PC-9 (cell line): ENCODE results near the gene WDFY3. TPM values are rescaled to one million over a fixed set of nuclear protein-coding genes. Genes with fewer than 3 reads are reported as not detected.

Experiments used
- BruUV-seq: library from RNA; stranded (reverse); fragments of 400-500 nt; replicated peaks from 2 replicates; lab custom pipeline; 2021; lab: Mats Ljungman, UMichigan
- CTCF ChIA-PET: fragments of 300-600 bp; sonication (Branson Sonifier 250); formaldehyde crosslinking; loops from one replicate; lab custom pipeline; 2022; ENCODE audit warnings: antibody characterized with exemption; lab: Charles Lee
- POLR2A ChIA-PET: fragments of 300-600 bp; sonication (Branson Sonifier 250); formaldehyde crosslinking; loops from one replicate; lab custom pipeline; 2022; ENCODE audit warnings: antibody characterized with exemption; ENCODE audit not compliant: unreplicated experiment; lab: Charles Lee
- DNase-seq, 2 experiments: peaks; one replicate each; pipeline versions ENCODE4 v3.0.0 to v3.0.0-alpha.2; 2015 to 2022; ENCODE audit warnings: mixed read lengths in 1 of 2
- H2AFZ ChIP-seq: fragments of 200-600 bp; sonication (generic); 2 replicates; pipeline ENCODE4 v1.8.1; 2017; ENCODE audit warnings: antibody characterized with exemption
- H3F3A ChIP-seq: fragments of 200-600 bp; sonication (generic); 2 replicates; pipeline ENCODE4 v1.8.1; 2017; ENCODE audit warnings: antibody characterized with exemption, mild to moderate bottlenecking, low read depth; ENCODE audit not compliant: insufficient read depth
- H3K27ac ChIP-seq: fragments of 200-600 bp; sonication (generic); 2 replicates; pipeline ENCODE4 v1.6.1; 2016; ENCODE audit warnings: mixed run types
- H3K27me3 ChIP-seq: fragments of 200-600 bp; sonication (generic); 2 replicates; pipeline ENCODE4 v1.6.1; 2016; ENCODE audit warnings: low read depth, mixed run types; ENCODE audit not compliant: insufficient read depth
- H3K36me3 ChIP-seq: fragments of 200-600 bp; sonication (generic); 2 replicates; pipeline ENCODE4 v1.6.1; 2016; ENCODE audit warnings: low read depth, mixed run types
- H3K4me1 ChIP-seq: fragments of 200-600 bp; sonication (generic); replicated peaks from 2 replicates; pipeline ENCODE4 v1.6.1; 2016; ENCODE audit warnings: mixed run types; ENCODE audit not compliant: insufficient read depth
- H3K4me2 ChIP-seq: fragments of 200-600 bp; sonication (generic); 2 replicates; pipeline ENCODE4 v1.6.1; 2017; ENCODE audit warnings: mixed run types
- H3K4me3 ChIP-seq: fragments of 200-600 bp; sonication (generic); 2 replicates; pipeline ENCODE4 v1.6.1; 2016; ENCODE audit warnings: mixed run types
- H3K79me2 ChIP-seq: fragments of 200-600 bp; sonication (generic); 2 replicates; pipeline ENCODE4 v1.6.1; 2017; ENCODE audit warnings: low read depth, mixed run types
- H3K9me2 ChIP-seq: fragments of 200-600 bp; sonication (generic); 2 replicates; pipeline ENCODE4 v1.8.1; 2017; ENCODE audit warnings: mild to moderate bottlenecking; ENCODE audit not compliant: insufficient read depth
- H3K9me3 ChIP-seq: fragments of 200-600 bp; sonication (generic); 2 replicates; pipeline ENCODE4 v1.8.1; 2016; ENCODE audit warnings: low read depth; ENCODE audit not compliant: insufficient read depth
- H4K20me1 ChIP-seq: fragments of 200-600 bp; sonication (generic); 2 replicates; pipeline ENCODE4 v1.8.1; 2017; ENCODE audit not compliant: insufficient read depth
- CTCF ChIP-seq: fragments of 200-600 bp; sonication (generic); conservative IDR thresholded peaks from 2 replicates; pipeline ENCODE4 v1.6.1; 2017; ENCODE audit warnings: mixed run types, antibody characterized with exemption, mild to moderate bottlenecking, moderate library complexity
- EZH2 ChIP-seq: fragments of 200-600 bp; sonication (generic); IDR thresholded peaks from 2 replicates; pipeline ENCODE4 v1.8.0; 2017; ENCODE audit warnings: antibody characterized with exemption, low read depth
- intact Hi-C: fragments of 100-400 bp; cut with micrococcal nuclease; formaldehyde crosslinking; loops from one replicate; pipeline ENCODE4 v1.10.0; 2022; ENCODE audit not compliant: unreplicated experiment
- total RNA-seq: library from RNA; stranded (reverse); gene quantifications from 2 replicates; pipeline ENCODE4 v1.2.3, GENCODE V29; 2021

WDFY3 gene
- total RNA-seq, 1 experiment from 2014 or later, result 35.4 TPM

DNA sequence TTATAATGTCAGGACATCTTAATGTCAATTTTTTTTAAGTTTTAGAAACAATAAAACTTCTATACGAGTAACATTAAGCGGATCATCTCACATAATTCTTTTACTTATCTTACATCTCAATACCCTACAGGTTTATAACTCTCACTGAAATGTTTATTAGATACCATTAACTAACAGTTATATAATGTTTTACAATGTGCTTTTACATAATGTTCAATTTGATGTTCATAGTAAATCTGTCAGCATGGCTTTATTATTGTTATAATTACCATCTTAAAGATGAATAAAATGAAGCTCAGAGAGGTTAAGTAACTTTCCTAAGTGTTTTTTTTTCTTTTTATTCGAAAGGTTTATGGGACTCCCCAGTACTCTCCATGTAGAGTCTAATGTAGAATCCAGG is 33.9 kb upstream of the WDFY3 start:
- no peaks in the 10 kb centered on the region for H3K9me2 ChIP-seq
- no peak for DNase-seq
- H3K36me3 ChIP-seq, result no peaks in the 10 kb centered on the region
- intact Hi-C loops, result no loop called here
- no peak overlapping the region for H3K4me3 ChIP-seq
- no peaks in the 10 kb centered on the region for H3K4me1 ChIP-seq
- H2AFZ ChIP-seq, result no peak overlapping the region
- H3K27me3 ChIP-seq, result no peaks in the 10 kb centered on the region
- no peak for TF ChIP-seq CTCF
- no peak for TF ChIP-seq EZH2
- CTCF ChIA-PET, result no interaction called here
- H3K9me3 ChIP-seq, result no peaks in the 10 kb centered on the region
- no peaks in the 10 kb centered on the region for H3F3A ChIP-seq
- no peak overlapping the region for H3K4me2 ChIP-seq
- POLR2A ChIA-PET, result no interaction called here
- H4K20me1 ChIP-seq, result no peaks in the 10 kb centered on the region
- no peaks in the 10 kb centered on the region for H3K79me2 ChIP-seq
- no TSS peak for BruUV-seq
- no peak overlapping the region for H3K27ac ChIP-seq

DNA sequence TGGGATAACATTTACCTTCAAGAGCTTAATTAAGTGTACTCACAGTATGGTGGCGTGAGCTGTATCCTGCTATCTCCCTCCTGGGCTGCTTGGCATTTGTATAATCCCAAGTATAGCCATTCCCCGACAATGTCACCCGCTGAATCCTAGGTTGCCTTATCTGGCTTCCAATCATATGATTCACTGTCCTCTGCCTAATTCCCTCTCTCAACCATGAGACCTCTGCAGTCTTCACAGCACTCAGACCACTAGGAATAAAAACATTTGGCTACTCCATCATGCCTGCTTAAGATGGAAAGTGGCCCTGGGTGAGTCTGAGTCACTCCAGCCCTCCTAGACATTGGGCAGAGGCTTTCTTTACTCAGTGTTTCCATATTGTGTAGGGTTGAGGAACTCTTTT is 28.9 kb upstream of the WDFY3 start:
- Histone ChIP-seq H3K4me2 (no peak overlapping the region), H4K20me1 (no peaks in the 10 kb centered on the region), H3K36me3 (no peaks in the 10 kb centered on the region), H3K9me3 (no peaks in the 10 kb centered on the region), H3F3A (no peaks in the 10 kb centered on the region), H3K4me1 (no peaks in the 10 kb centered on the region), H3K79me2 (no peaks in the 10 kb centered on the region), H3K27me3 (no peaks in the 10 kb centered on the region), H3K27ac (no peak overlapping the region), H3K4me3 (no peak overlapping the region), H2AFZ (no peak overlapping the region), H3K9me2 (no peaks in the 10 kb centered on the region)
- ChIA-PET CTCF (no interaction called here), POLR2A (interaction anchor here (0.7 kb wide), 1 partner anchor 336 kb away, joined by 5 read pairs; no protein-coding TSS in a partner anchor)
- intact Hi-C loops, result no loop called here
- TF ChIP-seq EZH2 (no peak), CTCF (no peak)
- BruUV-seq, result no TSS peak
- DNase-seq, result peak in 1 of 2 experiments; percentile 35

GRCh38 chr4:84994280-84994679 is 27.8 kb upstream of the WDFY3 start:
- Histone ChIP-seq H3K36me3 (no peaks in the 10 kb centered on the region), H3K4me3 (no peak overlapping the region), H4K20me1 (no peaks in the 10 kb centered on the region), H3K9me2 (no peaks in the 10 kb centered on the region), H3K4me1 (no peaks in the 10 kb centered on the region), H3K9me3 (no peaks in the 10 kb centered on the region), H3K27ac (no peak overlapping the region), H3K4me2 (no peak overlapping the region), H3K27me3 (no peaks in the 10 kb centered on the region), H3K79me2 (no peaks in the 10 kb centered on the region), H2AFZ (no peak overlapping the region), H3F3A (no peaks in the 10 kb centered on the region)
- POLR2A ChIA-PET, result no interaction called here
- BruUV-seq, result no TSS peak
- DNase-seq, result no peak
- TF ChIP-seq CTCF (no peak), EZH2 (no peak)
- CTCF ChIA-PET, result no interaction called here
- intact Hi-C loops, result no loop called here
